Mesenteric fat pad (tissue), 1 donor: ENCODE measurements around the gene PIK3IP1. TPM values are rescaled to one million over a fixed set of nuclear protein-coding genes. Genes with fewer than 3 reads are reported as not detected.
A peak's percentile ranks its signal among the peaks of the same experiment; 100 is the strongest.
"Not testable (repeated sequence)": the region's sequence is repeated elsewhere in the genome, so short reads cannot be mapped to it uniquely, and the experiment has no call there.

Experiments
- DNase-seq: peaks from one replicate; pipeline ENCODE4 v3.0.0-alpha.2; 2020; ENCODE audit warnings: low spot score
- total RNA-seq: library from RNA; stranded (reverse); fragmentation: NEBNext Ultra II Directional; extraction: Animal tissue kit (Norgen Biotek cat#: 25700); gene quantifications from one replicate; pipeline ENCODE4 v1.2.1, GENCODE V29; 2021
- donor health status: DM: yes; HTN: yes; CAD: no.

Gene PIK3IP1
- total RNA-seq, 1 donor from 2014 or later, result 19.8 TPM

GRCh38 chr22:31250740-31251600, 41.3 kb downstream of the PIK3IP1 start:
- DNase-seq, result no peak

- DNase-seq, result no peak
Observed at GRCh38 chr22:31248965-31249958, 43.0 kb downstream of the PIK3IP1 start.

- peak; percentile 86 for DNase-seq
Observed at GRCh38 chr22:31248138-31248745, 44.0 kb downstream of the PIK3IP1 start.

- DNase-seq, result no peak
Observed at GRCh38 chr22:31247726-31248125, 44.6 kb downstream of the PIK3IP1 start.

GRCh38 chr22:31246687-31247086, 45.6 kb downstream of the PIK3IP1 start:
- no peak for DNase-seq

GRCh38 chr22:31245998-31246397, 46.3 kb downstream of the PIK3IP1 start:
- not testable (repeated sequence) for DNase-seq

GRCh38 chr22:31244943-31245451, 47.3 kb downstream of the PIK3IP1 start:
- DNase-seq, result no peak

- peak; percentile 85 for DNase-seq
Observed at GRCh38 chr22:31244046-31244942, 48.0 kb downstream of the PIK3IP1 start.

- DNase-seq, result no peak
Observed at GRCh38 chr22:31243339-31244045, 48.8 kb downstream of the PIK3IP1 start.

- DNase-seq, result no peak
Observed at GRCh38 chr22:31241936-31242335, 50.4 kb downstream of the PIK3IP1 start.

- no peak for DNase-seq
Observed at GRCh38 chr22:31241200-31241599, 51.1 kb downstream of the PIK3IP1 start.

- DNase-seq, result no peak
Observed at GRCh38 chr22:31239771-31240370, 52.4 kb downstream of the PIK3IP1 start.

- DNase-seq, result no peak
Observed at GRCh38 chr22:31238057-31238456, 54.2 kb downstream of the PIK3IP1 start.

- not testable (repeated sequence) for DNase-seq
Observed at GRCh38 chr22:31236044-31236443, 56.2 kb downstream of the PIK3IP1 start.

- no peak for DNase-seq
Observed at GRCh38 chr22:31235081-31235480, 57.2 kb downstream of the PIK3IP1 start.

- DNase-seq, result no peak
Observed at GRCh38 chr22:31233001-31233400, 59.3 kb downstream of the PIK3IP1 start.
